Stimulated activated CD4-positive, alpha-beta T cell treated with anti-CD3 and anti-CD28 coated beads, Interleukin-12 subunit alpha, Interleukin-12 subunit beta, amount 100 ng/mL, for 4 hours (primary cell): Measurements from ENCODE around the gene MUC22.
"Not testable (repeated sequence)": the region's sequence is repeated elsewhere in the genome, so short reads cannot be mapped to it uniquely, and the experiment has no call there.

Experiments used
- DNase-seq: peaks from one replicate; pipeline ENCODE4 v3.0.0-alpha.2; 2020

Gene MUC22

DNA sequence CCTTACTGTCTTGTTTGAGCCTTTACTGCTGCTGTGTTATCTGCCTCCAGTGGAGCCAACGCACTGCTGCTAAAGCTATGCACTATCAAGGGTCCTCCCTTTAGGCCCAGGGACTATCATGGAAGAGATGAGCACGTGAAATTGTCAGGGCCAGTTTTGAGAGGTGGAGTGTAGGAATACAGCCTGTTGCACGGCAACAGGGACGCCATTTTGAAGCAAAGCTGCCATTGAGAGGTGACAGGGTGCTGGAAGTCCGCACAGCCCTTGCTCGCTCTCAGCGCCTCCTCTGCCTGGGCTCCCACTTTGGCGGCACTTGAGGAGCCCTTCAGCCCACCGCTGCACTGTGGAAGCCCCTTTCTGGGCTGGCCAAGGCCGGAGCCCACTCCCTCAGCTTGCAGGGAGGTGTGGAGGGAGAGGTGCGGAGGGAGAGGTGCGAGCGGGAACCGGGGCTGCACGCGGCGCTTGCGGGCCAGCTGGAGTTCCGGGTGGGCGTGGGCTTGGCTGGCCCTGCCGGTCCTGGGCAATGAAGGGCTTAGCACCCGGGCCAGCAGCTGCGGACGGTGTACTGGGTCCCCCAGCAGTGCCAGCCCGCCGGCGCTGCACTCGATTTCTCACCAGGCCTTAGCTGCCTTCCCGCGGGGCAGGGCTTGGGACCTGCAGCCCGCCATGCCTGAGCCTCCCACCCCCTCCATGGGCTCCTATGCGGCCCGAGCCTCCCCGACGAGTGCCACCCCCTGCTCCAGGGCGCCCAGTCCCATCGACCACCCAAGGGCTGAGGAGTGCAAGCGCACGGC, 10.0 kb upstream of the MUC22 start:
- DNase-seq, result not testable (repeated sequence)

DNA sequence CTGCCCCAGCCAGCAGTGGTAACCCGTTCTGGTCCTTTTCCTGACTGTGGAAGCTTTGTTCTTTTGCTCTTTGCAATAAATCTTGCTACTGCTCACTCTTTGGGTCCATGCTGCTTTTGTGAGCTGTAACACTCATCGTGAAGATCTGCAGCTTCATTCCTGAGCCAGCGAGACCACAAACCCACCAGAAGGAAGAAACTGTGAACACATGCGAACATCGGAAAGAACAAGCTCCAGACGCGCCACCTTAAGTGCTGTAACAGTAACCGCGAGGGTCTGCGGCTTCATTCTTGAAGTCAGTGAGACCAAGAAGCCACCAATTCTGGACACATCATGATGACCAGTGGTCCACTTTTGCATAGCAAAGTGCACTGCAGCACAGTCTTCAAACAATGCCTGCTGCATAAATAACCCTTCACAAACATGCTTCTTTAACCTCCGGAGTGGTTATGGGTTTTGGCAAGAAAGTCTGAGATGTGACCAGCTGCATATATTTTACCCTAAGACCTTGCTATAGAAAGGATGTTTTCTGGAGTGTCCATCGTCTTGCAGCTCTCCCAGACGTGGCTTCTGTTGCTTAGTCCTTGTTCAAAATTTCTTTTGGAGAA, 8.9 kb upstream of the MUC22 start:
- DNase-seq, result no peak

DNA sequence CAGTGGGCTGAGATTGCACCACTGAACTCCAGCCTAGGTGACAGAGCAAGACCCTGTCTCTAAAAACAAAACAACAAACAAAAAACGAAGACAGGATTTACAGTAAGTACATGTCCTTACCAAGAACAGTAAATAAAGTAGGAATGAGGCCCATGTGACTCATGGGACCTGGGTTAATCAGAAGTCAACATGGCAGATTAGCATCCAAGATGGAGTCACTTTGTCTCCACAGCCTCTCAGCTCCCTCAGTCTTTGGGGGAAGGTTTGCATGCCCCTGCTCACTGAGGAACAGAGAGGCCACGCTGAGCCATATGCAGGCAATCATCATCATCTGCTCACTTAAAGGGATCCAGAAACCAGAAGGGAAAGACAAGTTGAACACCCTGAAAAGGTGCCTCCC, 7.8 kb upstream of the MUC22 start:
- DNase-seq, result no peak

DNA sequence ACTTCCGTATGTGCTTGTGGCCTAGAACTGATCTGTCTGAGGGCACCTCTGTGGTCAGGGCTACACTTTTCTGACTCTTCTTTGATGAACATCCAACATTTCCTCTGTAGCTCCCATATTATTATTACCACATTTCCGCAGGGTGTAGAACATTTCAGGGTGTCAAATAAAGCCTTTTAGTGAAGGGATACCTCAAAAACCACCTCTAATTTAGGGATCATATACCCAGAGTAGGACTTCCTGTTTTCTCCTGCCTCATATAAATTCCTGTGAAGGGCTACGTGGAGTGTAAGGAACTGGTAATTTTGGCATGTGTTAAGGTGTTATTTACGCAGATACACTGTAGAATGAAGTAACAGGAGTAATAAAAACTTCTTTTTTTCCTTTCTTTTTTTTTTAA, 5.5 kb upstream of the MUC22 start:
- no peak for DNase-seq

DNA sequence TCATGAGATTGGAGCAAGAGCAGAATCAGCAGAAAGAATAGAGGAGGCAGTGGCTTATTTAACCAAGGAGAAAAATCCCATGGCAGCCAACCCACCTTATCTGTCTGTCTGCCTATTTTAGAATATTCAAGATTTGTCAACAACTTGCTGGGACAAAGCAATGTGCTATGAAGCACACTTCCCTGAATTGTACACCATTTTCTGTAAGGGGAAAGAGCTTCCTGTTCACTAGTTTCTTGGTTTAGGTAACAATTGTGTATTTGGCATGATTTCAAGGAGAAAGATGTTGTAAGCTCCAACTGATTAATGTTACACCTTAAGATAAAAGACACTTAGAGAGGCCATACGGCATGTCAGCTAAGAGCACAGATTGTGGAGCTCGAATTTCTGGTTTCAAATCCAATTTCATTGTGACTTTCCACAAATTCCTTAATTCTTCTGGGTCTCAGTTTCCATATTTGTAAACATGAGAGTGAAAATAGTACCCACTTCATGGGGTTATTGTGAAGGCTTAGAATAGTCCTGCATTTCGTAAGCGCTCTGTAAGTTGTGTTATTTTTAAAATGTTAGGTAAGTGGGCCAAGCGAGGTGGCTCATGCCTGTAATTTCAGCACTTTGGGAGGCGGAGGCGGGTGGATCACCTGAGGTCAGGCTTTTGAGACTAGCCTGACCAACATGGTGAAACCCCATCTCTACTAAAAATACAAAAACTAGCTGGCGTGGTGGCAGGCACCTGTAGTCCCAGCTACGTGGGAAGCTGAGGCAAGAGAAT, 4.8 kb upstream of the MUC22 start:
- no peak for DNase-seq

DNA sequence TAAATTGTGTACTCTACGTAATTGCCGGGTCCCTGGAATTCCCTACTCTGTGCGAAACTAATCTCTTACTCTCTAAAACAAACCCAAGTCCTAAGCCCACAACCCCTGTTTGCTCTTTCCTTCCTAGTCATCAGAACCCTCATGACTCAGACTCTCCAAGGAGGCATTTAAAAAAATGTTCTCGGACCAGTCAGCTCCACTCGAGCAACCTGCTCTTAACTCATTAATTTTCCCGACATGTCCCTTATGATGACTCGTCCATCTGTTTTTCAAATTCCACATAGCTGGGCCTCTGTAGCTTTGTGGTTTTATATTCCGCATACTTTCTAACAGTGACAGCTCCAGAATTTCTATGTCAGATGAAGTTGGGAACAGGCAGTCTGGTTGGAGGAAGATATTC, 2.6 kb upstream of the MUC22 start:
- no peak for DNase-seq

DNA sequence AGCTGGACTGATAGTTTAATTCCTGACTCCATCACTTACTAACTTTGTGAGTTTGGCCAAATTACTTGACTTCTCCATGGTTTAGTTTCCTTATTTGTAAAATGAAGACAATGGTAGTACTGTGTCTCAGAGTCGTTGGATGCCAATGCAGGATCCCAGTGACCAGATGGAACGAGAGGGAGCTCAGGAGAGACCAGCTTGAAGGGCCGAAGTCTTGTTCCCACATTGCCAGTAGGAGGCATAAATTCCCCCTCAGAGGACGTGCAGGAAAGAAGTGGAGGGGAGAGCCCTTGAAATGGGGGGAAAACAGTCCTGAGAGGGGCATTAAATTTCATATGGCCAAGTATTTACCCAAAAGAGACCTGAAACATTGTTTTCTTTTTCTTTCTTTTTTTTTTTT, 2.1 kb upstream of the MUC22 start:
- DNase-seq, result no peak

DNA sequence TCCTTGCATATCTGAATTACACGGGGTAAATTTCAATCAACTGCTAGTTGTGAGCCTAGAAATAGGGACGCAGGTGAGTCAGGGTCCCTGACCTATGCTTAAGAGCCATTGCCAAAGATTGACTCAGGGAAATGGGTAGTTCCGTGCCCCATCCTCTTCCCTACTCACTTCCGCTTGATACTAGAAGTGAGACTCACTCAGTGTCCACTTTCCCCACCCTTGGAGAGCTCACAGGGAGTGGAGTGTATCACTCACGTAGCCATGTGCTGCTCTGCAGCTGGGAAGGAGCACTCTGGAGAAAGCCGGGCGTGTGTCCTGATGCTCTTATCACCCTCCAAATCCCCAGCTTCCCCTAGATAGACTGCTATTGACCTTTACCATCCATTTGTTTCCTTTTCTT, 543 bp upstream of the MUC22 start:
- DNase-seq, result no peak

DNA sequence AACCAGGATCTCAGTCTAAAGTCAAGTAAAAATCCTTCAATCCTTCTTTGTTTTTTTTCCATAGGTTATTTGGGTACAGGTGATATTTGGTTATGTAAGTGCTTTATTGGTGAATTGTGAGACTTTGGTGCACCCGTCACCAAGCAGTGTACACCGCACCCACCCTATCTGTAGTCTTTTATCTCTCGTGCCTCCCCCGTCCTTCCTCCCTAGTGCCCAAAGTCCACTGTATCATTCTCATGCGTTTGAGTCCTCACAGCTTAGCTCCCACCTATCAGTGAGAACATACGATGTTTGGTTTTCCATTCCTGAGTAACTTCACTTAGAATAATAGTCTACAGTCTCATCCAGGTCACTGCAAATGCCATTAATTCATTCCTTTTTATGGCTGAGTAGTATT, 879 bp downstream of the MUC22 start:
- DNase-seq, result no peak

DNA sequence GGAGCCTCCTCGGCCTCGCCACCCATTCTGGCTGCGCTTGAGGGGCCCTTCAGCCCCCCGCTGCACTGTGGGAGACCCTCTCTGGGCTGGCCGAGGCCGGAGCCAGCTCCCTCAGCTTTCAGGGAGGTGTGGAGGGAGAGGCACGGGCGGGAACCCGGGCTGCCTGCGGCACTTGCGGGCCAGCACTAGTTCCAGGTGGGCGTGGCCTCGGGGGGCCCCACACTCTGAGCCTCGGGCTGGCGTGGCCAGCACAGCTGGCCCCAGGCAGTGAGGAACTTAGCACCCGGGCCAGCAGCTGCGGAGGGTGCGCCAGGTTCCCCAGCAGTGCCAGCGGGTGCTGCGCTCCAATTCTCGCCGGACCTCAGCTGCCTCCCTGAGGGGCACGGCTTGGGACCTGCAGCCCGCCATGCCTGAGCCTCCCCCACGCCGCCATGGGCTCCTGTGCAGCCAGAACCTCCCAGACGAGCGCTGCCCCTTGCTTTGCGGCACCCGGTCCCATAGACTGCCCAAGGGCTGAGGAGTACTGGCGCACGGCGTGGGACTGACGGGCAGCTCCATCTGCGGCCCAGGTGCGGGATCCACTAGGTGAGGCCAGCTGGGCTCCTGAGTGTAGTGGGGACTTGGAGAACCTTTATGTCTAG, 6.5 kb downstream of the MUC22 start:
- no peak for DNase-seq

DNA sequence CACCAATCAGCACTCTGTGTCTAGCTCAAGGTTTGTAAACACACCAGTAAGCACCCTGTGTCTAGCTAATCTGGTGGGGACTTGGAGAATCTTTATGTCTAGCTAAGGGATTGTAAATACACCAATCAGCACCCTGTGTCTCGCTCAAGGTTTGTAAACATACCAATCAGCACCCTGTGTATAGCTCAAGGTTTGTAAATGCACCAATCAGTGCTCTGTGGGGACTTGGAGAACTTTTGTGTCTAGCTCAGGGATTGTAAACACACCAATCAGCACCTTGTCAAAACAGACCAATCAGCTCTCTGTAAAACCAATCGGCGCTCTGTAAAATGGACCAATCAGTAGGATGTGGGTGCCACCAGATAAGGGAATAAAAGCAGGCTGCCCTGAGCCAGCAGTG, 7.2 kb downstream of the MUC22 start:
- not testable (repeated sequence) for DNase-seq

DNA sequence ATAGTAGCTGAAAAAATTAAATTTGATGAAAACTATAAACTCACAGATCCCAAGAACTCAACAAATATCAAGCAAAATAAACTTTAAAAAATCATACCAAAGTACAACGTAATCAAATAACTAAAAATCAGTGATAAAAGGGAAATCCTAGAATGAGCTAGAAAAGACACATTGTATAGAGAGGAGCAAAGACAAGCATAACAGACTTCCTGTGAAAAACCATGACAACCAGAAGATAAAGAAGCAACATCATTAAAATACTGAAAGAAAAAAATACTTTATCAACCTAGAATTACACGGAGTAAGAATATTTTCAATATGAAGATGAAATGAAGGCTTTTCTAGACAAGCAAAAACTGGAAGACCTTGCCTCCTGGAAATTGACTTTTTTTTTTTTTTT, 9.8 kb downstream of the MUC22 start:
- no peak for DNase-seq

DNA sequence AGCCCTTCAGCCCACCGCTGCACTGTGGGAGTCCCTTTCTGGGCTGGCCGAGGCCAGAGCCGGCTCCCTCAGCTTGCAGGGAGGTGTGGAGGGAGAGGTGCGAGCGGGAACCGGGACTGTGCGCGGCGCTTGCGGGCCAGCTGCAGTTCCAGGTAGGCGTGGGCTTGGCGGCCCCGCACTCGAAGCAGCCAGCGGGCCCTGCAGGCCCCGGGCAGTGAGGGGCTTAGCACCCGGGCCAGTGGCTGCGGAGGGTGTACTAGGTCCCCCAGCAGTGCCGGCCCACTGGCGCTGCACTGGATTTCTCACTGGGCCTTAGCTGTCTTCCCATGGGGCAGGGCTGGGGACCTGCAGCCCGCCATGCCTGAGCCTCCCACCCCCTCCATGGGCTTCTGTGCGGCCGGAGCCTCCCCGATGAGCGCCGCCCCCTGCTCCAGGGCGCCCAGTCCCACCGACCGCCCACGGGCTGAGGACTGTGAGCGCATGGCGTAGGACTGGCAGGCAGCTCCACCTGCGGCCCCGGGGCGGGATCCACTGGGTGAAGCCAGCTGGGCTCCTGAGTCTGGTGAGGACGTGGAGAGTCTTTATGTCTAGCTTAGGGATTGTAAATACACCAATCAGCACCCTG, 10.5 kb downstream of the MUC22 start:
- not testable (repeated sequence) for DNase-seq

DNA sequence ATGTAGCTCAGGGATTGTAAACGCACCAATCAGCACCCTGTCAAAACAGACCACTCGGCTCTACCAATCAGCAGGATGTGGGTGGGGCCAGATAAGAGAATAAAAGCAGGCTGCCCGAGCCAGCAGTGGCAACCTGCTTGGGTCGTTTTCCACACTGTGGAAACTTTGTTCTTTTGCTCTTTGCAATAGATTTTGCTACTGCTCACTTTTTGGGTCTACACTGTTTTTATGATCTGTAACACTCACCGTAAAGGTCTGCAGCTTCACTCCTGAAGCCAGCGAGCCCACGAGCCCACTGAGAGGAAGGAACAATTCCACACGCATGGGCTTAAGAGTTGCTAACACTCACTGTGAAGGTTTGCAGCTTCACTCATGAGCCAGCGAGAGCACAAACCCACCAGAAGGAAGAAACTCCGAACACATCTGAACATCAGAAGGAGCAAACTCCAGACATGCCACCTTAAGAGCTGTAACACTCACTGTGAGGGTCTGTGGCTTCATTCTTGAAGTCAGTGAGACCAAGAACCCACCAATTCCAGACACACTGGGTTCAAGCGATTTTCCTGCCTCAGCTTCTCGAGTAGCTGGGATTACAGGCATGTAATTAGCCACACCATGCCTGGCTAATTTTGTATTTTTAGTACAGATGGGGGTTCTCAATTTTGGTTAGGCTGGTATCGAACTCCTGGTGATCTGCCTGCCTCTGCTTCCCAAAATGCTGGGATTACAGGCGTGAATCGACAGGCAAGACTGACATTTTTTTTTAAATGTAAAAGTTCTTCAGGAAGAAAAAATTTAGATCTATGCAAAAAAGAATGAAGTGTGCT, 11.6 kb downstream of the MUC22 start:
- not testable (repeated sequence) for DNase-seq

DNA sequence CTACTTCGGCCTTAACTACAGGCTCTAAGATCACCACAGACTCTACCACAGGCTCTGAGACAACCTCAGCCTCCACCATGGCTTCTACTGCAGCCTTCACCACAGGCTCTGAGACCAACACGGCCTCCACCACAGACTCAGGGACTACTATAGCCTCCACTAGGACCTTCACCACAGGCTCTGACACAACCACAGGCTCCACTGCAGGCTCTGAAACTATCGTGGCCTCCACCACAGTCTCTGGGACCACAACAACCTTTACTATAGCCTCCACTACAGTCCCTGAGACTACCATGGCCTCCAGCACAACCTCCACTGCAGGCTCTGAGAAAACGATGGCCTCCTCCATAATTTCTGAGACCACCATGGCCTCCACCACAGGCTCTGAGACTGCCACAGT, 15.3 kb downstream of the MUC22 start:
- DNase-seq, result no peak

DNA sequence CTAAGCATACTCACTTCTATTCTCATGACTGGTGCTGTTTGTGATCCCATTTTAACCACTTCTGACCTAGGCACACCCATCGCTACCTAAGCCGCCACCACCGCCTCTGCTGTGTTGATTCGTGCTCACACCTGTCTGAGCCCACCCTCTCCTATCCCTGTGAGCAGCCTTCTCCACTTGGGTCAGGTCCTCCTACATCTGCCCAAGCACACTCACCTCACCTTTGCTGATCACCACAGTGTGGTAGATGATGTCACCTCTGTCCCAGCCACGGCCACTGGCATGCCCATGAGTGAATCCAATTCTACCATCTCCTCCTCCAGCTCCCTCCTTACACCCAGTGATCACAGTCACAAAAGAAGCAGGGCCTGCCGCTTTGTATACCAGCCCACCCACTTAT, 20.8 kb downstream of the MUC22 start:
- no peak for DNase-seq

DNA sequence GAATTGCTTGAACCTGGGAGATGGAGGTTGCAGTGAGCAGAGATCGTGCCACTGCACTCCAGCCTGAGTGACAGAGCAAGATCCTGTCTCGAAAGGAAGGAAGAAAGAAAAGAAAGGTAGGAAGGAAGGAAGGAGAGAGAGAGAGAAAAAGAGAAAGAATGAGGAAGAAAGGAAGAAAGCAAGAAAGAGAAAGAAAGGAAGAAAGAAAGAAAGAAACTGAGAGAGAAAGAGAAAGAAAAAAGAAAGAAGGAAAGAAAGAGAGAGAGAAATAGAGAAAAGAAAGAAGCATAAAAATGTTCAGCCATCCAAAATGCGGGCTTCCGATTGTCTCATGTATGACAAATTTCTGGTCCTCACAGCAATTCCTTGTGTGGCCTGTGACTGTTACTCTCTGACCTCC, 22.8 kb downstream of the MUC22 start:
- no peak for DNase-seq

DNA sequence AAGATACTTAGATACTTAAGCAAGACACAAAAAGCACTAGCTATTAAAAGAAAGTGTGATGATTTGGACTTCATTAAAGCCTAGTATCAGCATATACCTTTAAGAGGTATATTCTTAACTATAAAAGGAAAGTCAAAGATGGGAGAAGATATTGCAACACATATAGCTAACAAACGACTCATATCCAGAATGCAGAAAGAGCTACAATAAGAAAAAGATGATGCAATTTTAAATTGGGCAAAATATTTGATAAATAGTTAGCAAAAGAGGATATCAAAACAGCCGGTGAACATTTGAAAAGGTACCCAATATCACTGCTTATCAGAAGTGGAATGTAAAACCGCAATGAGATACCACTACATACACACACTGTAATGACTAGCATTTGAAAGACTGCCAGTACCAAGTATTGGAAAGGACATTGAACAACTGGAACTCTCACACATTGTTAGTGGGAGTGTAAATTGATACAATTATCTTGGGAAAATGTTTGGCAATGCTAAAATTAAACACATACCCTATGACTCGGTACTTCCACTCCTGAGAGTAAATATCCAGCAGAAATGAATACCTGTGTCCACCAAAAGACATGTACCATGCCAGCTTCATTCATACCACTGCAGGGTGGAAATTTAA, 25.7 kb downstream of the MUC22 start:
- no peak for DNase-seq

DNA sequence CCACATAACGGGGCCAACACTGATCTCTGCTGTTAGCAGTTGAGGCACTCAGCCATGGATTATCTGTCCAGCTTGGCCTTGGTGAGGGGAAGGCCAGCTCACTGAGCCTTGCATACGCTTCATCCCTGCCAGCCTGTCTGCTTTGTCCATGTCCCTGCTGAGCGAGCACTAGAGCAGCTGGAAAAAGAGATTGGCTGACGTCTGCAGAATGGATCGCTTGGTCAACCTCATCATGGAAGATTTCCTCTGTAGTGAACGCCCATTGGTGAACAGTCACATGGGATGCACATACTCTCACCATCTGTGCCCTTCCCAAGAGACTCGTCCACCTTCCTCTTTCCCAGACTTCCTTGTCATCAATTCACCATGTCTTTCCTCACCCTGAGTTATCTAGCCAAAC, 26.9 kb downstream of the MUC22 start:
- DNase-seq, result no peak

DNA sequence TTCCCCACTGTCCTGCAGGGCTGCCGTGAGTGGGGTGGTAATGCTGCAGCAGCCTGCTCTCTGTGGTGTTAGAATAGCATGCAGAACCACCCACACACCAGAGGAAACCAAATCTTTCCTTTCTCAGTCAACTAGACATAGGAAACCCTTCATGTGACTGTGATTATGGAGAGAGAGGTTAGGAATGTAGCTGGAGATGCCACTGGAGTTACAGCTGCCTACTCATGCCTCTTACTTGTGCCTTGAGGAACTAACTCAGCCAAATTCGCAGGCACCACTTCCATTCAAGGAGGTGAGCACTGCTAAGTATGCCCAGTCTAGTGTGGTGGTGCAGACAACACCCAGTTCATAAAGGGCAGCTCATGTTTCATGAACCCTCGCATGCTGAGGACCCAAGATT, 27.4 kb downstream of the MUC22 start:
- no peak for DNase-seq

DNA sequence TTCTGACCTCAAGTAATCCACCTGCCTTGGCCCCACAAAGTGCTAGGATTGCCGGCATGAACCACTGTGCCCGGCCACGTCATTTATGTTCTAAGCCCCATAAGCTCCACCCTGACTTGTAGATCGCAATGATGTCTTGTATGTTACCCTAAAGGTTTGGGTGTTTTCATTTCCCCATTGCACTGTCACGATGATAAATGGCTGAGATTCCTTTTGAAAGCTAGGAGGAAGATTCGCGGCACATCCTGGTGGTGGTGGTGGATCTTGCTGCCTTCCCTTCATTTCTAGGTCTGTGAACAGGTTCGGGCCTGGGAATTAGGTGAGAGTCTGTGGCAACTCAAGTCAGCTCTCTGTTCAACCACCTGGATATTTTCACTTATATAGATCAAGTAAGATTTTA, 28.3 kb downstream of the MUC22 start:
- DNase-seq, result no peak

DNA sequence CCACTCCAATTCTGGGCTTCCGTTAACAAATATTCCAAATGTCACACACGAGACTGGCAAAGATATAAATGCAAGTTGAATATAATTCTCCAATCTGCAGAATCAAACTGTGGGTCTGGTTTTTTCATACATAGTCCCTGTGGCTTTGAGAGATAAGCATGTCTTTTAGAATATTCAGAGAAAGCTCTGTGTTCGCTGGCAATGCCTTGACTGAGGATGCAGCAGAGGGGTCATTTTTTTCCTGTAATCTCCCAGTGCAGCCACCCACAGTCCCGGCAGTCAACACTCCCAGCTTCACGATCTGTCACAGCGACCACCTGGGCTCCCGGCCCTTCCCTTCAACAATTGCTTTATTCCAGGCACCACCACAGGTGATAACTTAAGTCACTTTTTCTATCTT, 30.5 kb downstream of the MUC22 start:
- DNase-seq, result no peak
